Ovary (tissue), 9 donors: Measurements from ENCODE around the gene IQCK. TPM values are rescaled to one million over a fixed set of nuclear protein-coding genes. Genes with fewer than 3 reads are reported as not detected.

Source experiments
- DNase-seq, 5 donors: peaks; one replicate each; pipeline ENCODE4 v3.0.0-alpha.2; 2019 to 2020
- H3K27ac ChIP-seq, 2 donors: fragments of 200-600 bp; one replicate each; pipeline versions ENCODE4 v1.5.1 to v1.8.0; 2019 to 2022
- H3K27me3 ChIP-seq: fragments of 200-600 bp; one replicate; pipeline ENCODE4 v1.8.0; 2022
- H3K36me3 ChIP-seq: fragments of 200-600 bp; sonication (generic); one replicate; pipeline ENCODE4 v1.5.1; 2019
- H3K4me1 ChIP-seq: one replicate; pipeline ENCODE4 v1.8.1; 2013; ENCODE audit warnings: mild to moderate bottlenecking, moderate library complexity; ENCODE audit not compliant: insufficient read depth
- H3K4me3 ChIP-seq: fragments of 200-600 bp; sonication (generic); one replicate; pipeline ENCODE4 v1.5.1; 2017
- H3K9me3 ChIP-seq, 2 donors: fragments of 200-600 bp in 1 of 2; sonication (generic) in 1 of 2; one replicate each; pipeline versions ENCODE4 v1.5.1 to v1.8.1; 2013 to 2019; ENCODE audit warnings: mild to moderate bottlenecking in 1 of 2, moderate library complexity in 1 of 2
- CTCF ChIP-seq, 3 donors: fragments of 450-650 bp in 2 of 3; fragments of 200-600 bp in 1 of 3; IDR thresholded peaks; one replicate each; pipeline versions ENCODE4 v1.5.1 to v1.8.0; 2016 to 2022; ENCODE audit warnings: antibody characterized with exemption in 3 of 3, mild to moderate bottlenecking in 1 of 3
- EP300 ChIP-seq: sonication (generic); formaldehyde crosslinking; IDR thresholded peaks from one replicate; pipeline ENCODE4 v1.6.1; 2017; ENCODE audit warnings: antibody characterized with exemption
- POLR2A ChIP-seq: fragments of 450-650 bp; IDR thresholded peaks from one replicate; pipeline ENCODE4 v1.6.1; 2017; ENCODE audit warnings: antibody characterized with exemption, mild to moderate bottlenecking, moderate library complexity
- WGBS, 3 donors: extraction: QIAGEN DNeasy Blood & Tissue Kit in 1 of 3; methylation state at CpG; one replicate each; pipeline versions ENCODE4 v1.1.5 to v1.1.7; 2013 to 2017; 5-methylcytosine and 5-hydroxymethylcytosine counted together
- intact Hi-C, 4 donors: fragments of 100-400 bp; cut with DNase I; formaldehyde crosslinking; loops; one replicate each; pipeline versions ENCODE4 v1.11.0 to v1.15.1; 2022 to 2023
- polyA plus RNA-seq, 2 donors: library from polyadenylated mRNA; stranded (reverse); fragments of 200-250 nt in 1 of 2; fragments of 350-450 nt in 1 of 2; fragmentation: Illumina TruSeq in 1 of 2; extraction: RNeasy Lipid Tissue Mini Kit (QIAGEN cat#74804) in 1 of 2; gene quantifications; one replicate each; pipeline ENCODE4 v1.2.3, GENCODE V29; 2013 to 2014
- total RNA-seq, 7 donors: library from RNA; depleted of rRNA in 2 of 7; stranded (reverse); fragments of >200 nt in 2 of 7; fragmentation: NEBNext Ultra II Directional in 3 of 7; extraction: Animal tissue kit (Norgen Biotek cat#: 25700) in 3 of 7; gene quantifications; one replicate each; pipeline versions ENCODE4 v1.1.0 to v1.2.4, GENCODE V29; 2016 to 2023
- donor health status: DM: no; HTN: no; CAD: no; lungs with moderate emphysema.
- donor health status: DM: no; HTN: no; CAD: no.
- donor health status: Bipolar disorder and iron deficiency.
- donor health status: DM: yes; HTN: yes; CAD: no.
- donor health status: DM: no; HTN: no; CAD: no.
- donor health status: DM: yes; HTN: yes; CAD: no.

The IQCK gene
- total and polyA plus RNA-seq, 9 donors = 14.3 to 52.8 (median 18.0) TPM

GRCh38 chr16:19737306-19738038 is 19.4 kb downstream of the IQCK start:
- H3K9me3 ChIP-seq = no peaks in the 10 kb centered on the region
- H3K4me3 ChIP-seq = no peak overlapping the region
- TF ChIP-seq EP300 = no peak
- no peak for TF ChIP-seq POLR2A
- no peak for TF ChIP-seq CTCF (IDR thresholded peaks at IDR 0.05)
- H3K4me1 ChIP-seq = peaks cover 1% of the 10 kb centered on the region
- WGBS, 3 donors = 84 to 88% (median 86%) methylated on average over 12 of the region's 12 CpGs
- H3K27me3 ChIP-seq = no peaks in the 10 kb centered on the region
- intact Hi-C loops = no loop called here
- peaks cover 3% of the 10 kb centered on the region for H3K36me3 ChIP-seq
- no peak for DNase-seq
- H3K27ac ChIP-seq = no peak overlapping the region

GRCh38 chr16:19741354-19741753 is 23.3 kb downstream of the IQCK start:
- 96 to 100% (median 98%) methylated on average over 1 of the region's 1 CpG for WGBS, 3 donors
- no peak for DNase-seq
- H3K9me3 ChIP-seq = no peaks in the 10 kb centered on the region
- no peak overlapping the region for H3K27ac ChIP-seq
- H3K27me3 ChIP-seq = no peaks in the 10 kb centered on the region
- no peak overlapping the region for H3K4me3 ChIP-seq
- intact Hi-C loops = no loop called here
- no peaks in the 10 kb centered on the region for H3K36me3 ChIP-seq
- TF ChIP-seq EP300 = no peak
- no peak for TF ChIP-seq POLR2A
- no peak for TF ChIP-seq CTCF (IDR thresholded peaks at IDR 0.05)
- H3K4me1 ChIP-seq = no peaks in the 10 kb centered on the region

GRCh38 chr16:19743816-19744159 is 25.7 kb downstream of the IQCK start:
- intact Hi-C loops = no loop called here
- no peaks in the 10 kb centered on the region for H3K27me3 ChIP-seq
- H3K9me3 ChIP-seq = no peaks in the 10 kb centered on the region

GRCh38 chr16:19744670-19745069 is 26.6 kb downstream of the IQCK start:
- Histone ChIP-seq H3K4me1 (no peaks in the 10 kb centered on the region), H3K27me3 (no peaks in the 10 kb centered on the region), H3K4me3 (no peak overlapping the region), H3K36me3 (no peaks in the 10 kb centered on the region), H3K27ac (no peak overlapping the region), H3K9me3 (no peaks in the 10 kb centered on the region)
- intact Hi-C loops = no loop called here
- WGBS, 3 donors = 77 to 86% (median 79%) methylated on average over 3 of the region's 3 CpGs
- DNase-seq = no peak
- no peak for TF ChIP-seq EP300
- no peak for TF ChIP-seq POLR2A
- TF ChIP-seq CTCF (IDR thresholded peaks at IDR 0.05) = no peak

More at GRCh38 chr16:19743816-19744159, 25.7 kb downstream of the IQCK start:
- H3K27ac ChIP-seq = no peak overlapping the region
- no peak overlapping the region for H3K4me3 ChIP-seq
- no peaks in the 10 kb centered on the region for H3K4me1 ChIP-seq
- DNase-seq = no peak
- no peak for TF ChIP-seq CTCF (IDR thresholded peaks at IDR 0.05)
- TF ChIP-seq EP300 = no peak
- TF ChIP-seq POLR2A = no peak
- no peaks in the 10 kb centered on the region for H3K36me3 ChIP-seq
